ENCODE data around the gene RPS6KA1. TPM values are rescaled to one million over a fixed set of nuclear protein-coding genes. Genes with fewer than 3 reads are reported as not detected.
A peak's percentile ranks its signal among the peaks of the same experiment; 100 is the strongest.

RPS6KA1 gene
- total RNA-seq, 2 donors from 2014 or later: 174 to 198 TPM

GRCh38 chr1:26530895-26531598 is 1.5 kb downstream of the RPS6KA1 start:
- peak overlapping the region; percentile 77 for H3K4me3 ChIP-seq
- DNase-seq: peak; percentile 96
- TF ChIP-seq CTCF (IDR thresholded peaks at IDR 0.05): no peak
- no peaks in the 10 kb centered on the region for H3K9me3 ChIP-seq
- no peaks in the 10 kb centered on the region for H3K36me3 ChIP-seq
- H3K9ac ChIP-seq (ENCODE audit: low read depth in 2 of 2, low read length in 2 of 2): peak overlapping the region; percentile 93 to 99
- peaks cover 16% of the 10 kb centered on the region for H3K4me1 ChIP-seq
- no peaks in the 10 kb centered on the region for H3K27me3 ChIP-seq
- H3K27ac ChIP-seq: peak overlapping the region; percentile 93
- intact Hi-C loops (cut with DNase I): no loop called here

DNA sequence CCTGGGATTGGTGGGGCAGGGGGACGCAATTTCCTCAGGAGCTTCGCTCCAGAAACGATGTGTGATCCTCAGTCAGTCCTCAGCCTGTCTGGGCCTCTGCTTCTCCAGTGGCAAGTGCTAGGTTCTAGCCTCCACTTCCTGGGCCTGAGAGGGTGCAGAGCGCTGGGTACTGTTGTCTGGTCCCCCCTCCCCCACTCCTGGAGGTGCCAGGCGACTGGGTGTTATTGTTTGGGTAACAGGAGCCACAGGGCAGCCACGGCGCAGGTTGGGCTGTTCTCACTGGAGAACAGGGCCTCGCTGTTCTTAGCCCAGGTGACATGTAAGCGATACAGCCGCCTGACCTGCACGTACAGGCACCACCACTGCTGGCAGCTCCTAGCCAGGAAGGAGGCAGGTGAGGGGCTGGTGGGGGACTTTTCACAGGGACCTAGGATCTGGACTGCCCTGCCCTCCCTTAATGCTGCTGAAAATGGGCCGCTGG is 2.1 kb downstream of the RPS6KA1 start:
- Histone ChIP-seq H3K4me3 (peak overlapping the region; percentile 77), H3K27ac (peak overlapping the region; percentile 93), H3K4me1 (peaks cover 16% of the 10 kb centered on the region), H3K9ac (ENCODE audit: low read depth in 2 of 2, low read length in 2 of 2) (peak overlapping the region; percentile 77 to 99), H3K27me3 (no peaks in the 10 kb centered on the region), H3K36me3 (no peaks in the 10 kb centered on the region), H3K9me3 (no peaks in the 10 kb centered on the region)
- DNase-seq: peak; percentile 65
- no peak for TF ChIP-seq CTCF (IDR thresholded peaks at IDR 0.05)
- intact Hi-C loops (cut with DNase I): no loop called here

DNA sequence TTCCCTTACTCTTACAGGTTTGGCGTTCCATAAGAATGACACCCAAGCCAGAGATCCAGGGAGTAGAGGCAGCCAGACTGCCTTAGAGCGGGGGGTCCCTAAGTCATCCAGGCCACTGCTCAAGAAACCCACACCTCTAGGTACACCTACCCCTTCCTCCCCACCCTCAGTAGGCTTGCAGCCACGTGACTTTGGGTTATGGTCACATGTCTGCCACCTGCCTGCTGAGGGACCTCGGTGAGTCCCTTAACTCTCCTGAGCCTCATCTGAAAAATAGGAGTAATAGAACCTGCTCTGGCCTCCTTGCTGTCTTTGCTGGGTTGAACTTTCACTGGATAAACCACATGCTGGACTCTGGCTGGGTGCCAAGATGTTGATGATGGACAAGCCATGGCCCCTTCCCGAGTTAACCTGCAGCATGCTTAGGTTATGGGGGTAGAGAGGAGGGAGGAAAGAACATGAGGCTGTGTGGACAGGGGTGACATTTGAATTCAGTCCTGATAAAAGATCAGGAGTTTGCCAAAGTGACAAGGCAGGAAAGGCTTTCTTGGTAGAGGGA is 4.5 kb downstream of the RPS6KA1 start:
- no peak for TF ChIP-seq CTCF (IDR thresholded peaks at IDR 0.05)
- DNase-seq: no peak
- intact Hi-C loops (cut with DNase I): no loop called here

GRCh38 chr1:26535201-26535600 is 5.6 kb downstream of the RPS6KA1 start:
- Histone ChIP-seq H3K27me3 (no peaks in the 10 kb centered on the region), H3K4me1 (peaks cover 22% of the 10 kb centered on the region), H3K9ac (ENCODE audit: low read depth in 2 of 2, low read length in 2 of 2) (no peak overlapping the region), H3K4me3 (no peak overlapping the region), H3K36me3 (no peaks in the 10 kb centered on the region), H3K9me3 (no peaks in the 10 kb centered on the region), H3K27ac (peak overlapping the region; percentile 30)
- no peak for TF ChIP-seq CTCF (IDR thresholded peaks at IDR 0.05)
- peak; percentile 61 for DNase-seq
- intact Hi-C loops (cut with DNase I): no loop called here

More for the DNA sequence above, 4.5 kb downstream of the RPS6KA1 start:
- no peak overlapping the region for H3K27ac ChIP-seq
- no peak overlapping the region for H3K4me3 ChIP-seq
- peak overlapping the region in 1 of 2 donors; percentile 8 for H3K9ac ChIP-seq (ENCODE audit: low read depth in 2 of 2, low read length in 2 of 2)
- no peaks in the 10 kb centered on the region for H3K27me3 ChIP-seq
- H3K9me3 ChIP-seq: no peaks in the 10 kb centered on the region
- H3K36me3 ChIP-seq: no peaks in the 10 kb centered on the region
- peaks cover 22% of the 10 kb centered on the region for H3K4me1 ChIP-seq

GRCh38 chr1:26536081-26536480 is 6.5 kb downstream of the RPS6KA1 start:
- TF ChIP-seq CTCF (IDR thresholded peaks at IDR 0.05): no peak
- no peak overlapping the region for H3K27ac ChIP-seq
- DNase-seq: no peak
- H3K4me1 ChIP-seq: peaks cover 22% of the 10 kb centered on the region
- H3K9me3 ChIP-seq: no peaks in the 10 kb centered on the region
- intact Hi-C loops (cut with DNase I): no loop called here
- no peak overlapping the region for H3K9ac ChIP-seq (ENCODE audit: low read depth in 2 of 2, low read length in 2 of 2)
- H3K36me3 ChIP-seq: no peaks in the 10 kb centered on the region
- no peak overlapping the region for H3K4me3 ChIP-seq
- no peaks in the 10 kb centered on the region for H3K27me3 ChIP-seq
